Ovary (tissue), 10 donors: ENCODE results near the gene HTR3C. TPM values are rescaled to one million over a fixed set of nuclear protein-coding genes. Genes with fewer than 3 reads are reported as not detected.
A peak's percentile ranks its signal among the peaks of the same experiment; 100 is the strongest.
"Not testable (repeated sequence)": the region's sequence is repeated elsewhere in the genome, so short reads cannot be mapped to it uniquely, and the experiment has no call there.

Experiments used
- DNase-seq, 5 donors: peaks; one replicate each; pipeline ENCODE4 v3.0.0-alpha.2; 2019 to 2020
- H3K27ac ChIP-seq, 2 donors: fragments of 200-600 bp; one replicate each; pipeline versions ENCODE4 v1.5.1 to v1.8.0; 2019 to 2022
- H3K27me3 ChIP-seq: fragments of 200-600 bp; one replicate; pipeline ENCODE4 v1.8.0; 2022
- H3K36me3 ChIP-seq: fragments of 200-600 bp; sonication (generic); one replicate; pipeline ENCODE4 v1.5.1; 2019
- H3K4me1 ChIP-seq: one replicate; pipeline ENCODE4 v1.8.1; 2013; ENCODE audit warnings: mild to moderate bottlenecking, moderate library complexity; ENCODE audit not compliant: insufficient read depth
- H3K4me3 ChIP-seq: fragments of 200-600 bp; sonication (generic); one replicate; pipeline ENCODE4 v1.5.1; 2017
- H3K9me3 ChIP-seq, 2 donors: fragments of 200-600 bp in 1 of 2; sonication (generic) in 1 of 2; one replicate each; pipeline versions ENCODE4 v1.5.1 to v1.8.1; 2013 to 2019; ENCODE audit warnings: mild to moderate bottlenecking in 1 of 2, moderate library complexity in 1 of 2
- EP300 ChIP-seq: sonication (generic); formaldehyde crosslinking; IDR thresholded peaks from one replicate; pipeline ENCODE4 v1.6.1; 2017; ENCODE audit warnings: antibody characterized with exemption
- POLR2A ChIP-seq: fragments of 450-650 bp; IDR thresholded peaks from one replicate; pipeline ENCODE4 v1.6.1; 2017; ENCODE audit warnings: antibody characterized with exemption, mild to moderate bottlenecking, moderate library complexity
- WGBS, 3 donors: extraction: QIAGEN DNeasy Blood & Tissue Kit in 1 of 3; methylation state at CpG; one replicate each; pipeline versions ENCODE4 v1.1.5 to v1.1.7; 2013 to 2017; 5-methylcytosine and 5-hydroxymethylcytosine counted together
- intact Hi-C, 4 donors: fragments of 100-400 bp; cut with DNase I; formaldehyde crosslinking; loops; one replicate each; pipeline versions ENCODE4 v1.11.0 to v1.15.1; 2022 to 2023
- long read RNA-seq, 3 donors: library from polyadenylated mRNA in 2 of 3; unstranded in 2 of 3; transcript quantifications; one replicate each; pipeline ENCODE4 v2.0.0 and lab custom pipeline, GENCODE V29; 2021 to 2026
- polyA plus RNA-seq, 2 donors: library from polyadenylated mRNA; stranded (reverse); fragments of 200-250 nt in 1 of 2; fragments of 350-450 nt in 1 of 2; fragmentation: Illumina TruSeq in 1 of 2; extraction: RNeasy Lipid Tissue Mini Kit (QIAGEN cat#74804) in 1 of 2; gene quantifications; one replicate each; pipeline ENCODE4 v1.2.3, GENCODE V29; 2013 to 2014
- total RNA-seq, 7 donors: library from RNA; depleted of rRNA in 2 of 7; stranded (reverse); fragments of >200 nt in 2 of 7; fragmentation: NEBNext Ultra II Directional in 3 of 7; extraction: Animal tissue kit (Norgen Biotek cat#: 25700) in 3 of 7; gene quantifications; one replicate each; pipeline versions ENCODE4 v1.1.0 to v1.2.4, GENCODE V29; 2016 to 2023
- TF ChIP-seq, protein P1 (sequence below), 3 donors: fragments of 450-650 bp in 2 of 3; fragments of 200-600 bp in 1 of 3; IDR thresholded peaks; one replicate each; pipeline versions ENCODE4 v1.5.1 to v1.8.0; 2016 to 2022; ENCODE audit warnings: antibody characterized with exemption in 3 of 3, mild to moderate bottlenecking in 1 of 3
- donor health status: DM: no; HTN: no; CAD: no; lungs with moderate emphysema.
- donor health status: DM: no; HTN: no; CAD: no.
- donor health status: Bipolar disorder and iron deficiency.
- donor health status: DM: yes; HTN: yes; CAD: no.
- donor health status: DM: no; HTN: no; CAD: no.
- donor health status: DM: yes; HTN: yes; CAD: no.

The HTR3C gene, protein sequence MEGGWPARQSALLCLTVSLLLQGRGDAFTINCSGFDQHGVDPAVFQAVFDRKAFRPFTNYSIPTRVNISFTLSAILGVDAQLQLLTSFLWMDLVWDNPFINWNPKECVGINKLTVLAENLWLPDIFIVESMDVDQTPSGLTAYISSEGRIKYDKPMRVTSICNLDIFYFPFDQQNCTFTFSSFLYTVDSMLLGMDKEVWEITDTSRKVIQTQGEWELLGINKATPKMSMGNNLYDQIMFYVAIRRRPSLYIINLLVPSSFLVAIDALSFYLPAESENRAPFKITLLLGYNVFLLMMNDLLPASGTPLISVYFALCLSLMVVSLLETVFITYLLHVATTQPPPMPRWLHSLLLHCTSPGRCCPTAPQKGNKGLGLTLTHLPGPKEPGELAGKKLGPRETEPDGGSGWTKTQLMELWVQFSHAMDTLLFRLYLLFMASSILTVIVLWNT
- not detected for total RNA-seq
- not detected for polyA plus RNA-seq
- long read RNA-seq, donor 1, result 0 reads
- long read RNA-seq, donor 2, result 0 reads
- long read RNA-seq, donor 3, result 0 reads

DNA sequence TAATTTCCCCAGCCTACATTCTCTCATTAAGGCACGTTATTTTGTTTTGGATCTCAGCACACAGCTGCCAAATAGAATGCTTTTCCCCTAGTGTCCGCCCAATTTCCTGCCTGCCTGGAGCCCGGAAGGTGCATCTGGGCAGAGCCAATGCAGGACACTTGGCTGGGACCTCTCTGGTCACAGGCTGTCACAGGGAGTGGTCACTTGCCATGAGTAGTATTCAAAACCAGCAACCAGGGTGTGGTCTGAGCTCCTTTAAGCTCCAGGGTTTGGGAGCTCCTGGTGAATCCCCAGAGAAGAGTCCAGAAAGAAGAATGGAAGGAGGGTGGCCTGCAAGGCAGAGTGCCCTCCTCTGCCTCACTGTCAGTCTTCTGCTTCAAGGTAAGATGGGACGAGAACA is at the start of gene HTR3C:
HTR3C (plus strand) TSS at position 281 of the 400 bp plus-strand sequence; CDS start at position 315, 34 bp downstream.
- intact Hi-C loops, result no loop called here

GRCh38 chr3:184003187-184003967 is 49.5 kb upstream of the HTR3C start:
- WGBS, 3 donors, result 55 to 74% (median 65%) methylated on average over 5 of the region's 5 CpGs
- intact Hi-C loops, result loop anchor here in 1 of 4 donors (10.0 kb wide), 1 partner anchor 99 kb away; no protein-coding TSS in a partner anchor
- no peak for DNase-seq
- Histone ChIP-seq H3K27ac (no peak overlapping the region), H3K27me3 (no peaks in the 10 kb centered on the region), H3K4me1 (peaks cover 2% of the 10 kb centered on the region), H3K36me3 (no peaks in the 10 kb centered on the region), H3K4me3 (no peak overlapping the region), H3K9me3 (no peaks in the 10 kb centered on the region)
- TF ChIP-seq, protein P1, sequence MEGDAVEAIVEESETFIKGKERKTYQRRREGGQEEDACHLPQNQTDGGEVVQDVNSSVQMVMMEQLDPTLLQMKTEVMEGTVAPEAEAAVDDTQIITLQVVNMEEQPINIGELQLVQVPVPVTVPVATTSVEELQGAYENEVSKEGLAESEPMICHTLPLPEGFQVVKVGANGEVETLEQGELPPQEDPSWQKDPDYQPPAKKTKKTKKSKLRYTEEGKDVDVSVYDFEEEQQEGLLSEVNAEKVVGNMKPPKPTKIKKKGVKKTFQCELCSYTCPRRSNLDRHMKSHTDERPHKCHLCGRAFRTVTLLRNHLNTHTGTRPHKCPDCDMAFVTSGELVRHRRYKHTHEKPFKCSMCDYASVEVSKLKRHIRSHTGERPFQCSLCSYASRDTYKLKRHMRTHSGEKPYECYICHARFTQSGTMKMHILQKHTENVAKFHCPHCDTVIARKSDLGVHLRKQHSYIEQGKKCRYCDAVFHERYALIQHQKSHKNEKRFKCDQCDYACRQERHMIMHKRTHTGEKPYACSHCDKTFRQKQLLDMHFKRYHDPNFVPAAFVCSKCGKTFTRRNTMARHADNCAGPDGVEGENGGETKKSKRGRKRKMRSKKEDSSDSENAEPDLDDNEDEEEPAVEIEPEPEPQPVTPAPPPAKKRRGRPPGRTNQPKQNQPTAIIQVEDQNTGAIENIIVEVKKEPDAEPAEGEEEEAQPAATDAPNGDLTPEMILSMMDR (IDR thresholded peaks at IDR 0.05), result no peak
- TF ChIP-seq EP300 (no peak), POLR2A (no peak)

More for the DNA sequence above, at the start of gene HTR3C:
- Histone ChIP-seq H3K4me3 (no peak within 1 kb of the TSS), H3K36me3 (no peaks in the 10 kb centered on the region), H3K9me3 (no peaks in the 10 kb centered on the region), H3K27ac (no peak within 1 kb of the TSS), H3K4me1 (no peaks in the 10 kb centered on the region), H3K27me3 (no peaks in the 10 kb centered on the region)
- TF ChIP-seq, protein P1 (IDR thresholded peaks at IDR 0.05), result no peak
- TF ChIP-seq POLR2A (no peak), EP300 (no peak)
- WGBS, 3 donors, result 44 to 68% (median 54%) methylated on average over 4 of the region's 4 CpGs
- DNase-seq, result no peak

GRCh38 chr3:184004476-184004875 is 48.4 kb upstream of the HTR3C start:
- Histone ChIP-seq H3K27ac (no peak overlapping the region), H3K4me1 (peaks cover 2% of the 10 kb centered on the region), H3K9me3 (no peaks in the 10 kb centered on the region), H3K4me3 (no peak overlapping the region), H3K36me3 (no peaks in the 10 kb centered on the region), H3K27me3 (no peaks in the 10 kb centered on the region)
- intact Hi-C loops, result loop anchor here in 1 of 4 donors (10.0 kb wide), 1 partner anchor 100 kb away; no protein-coding TSS in a partner anchor
- TF ChIP-seq POLR2A (no peak), EP300 (no peak)
- TF ChIP-seq, protein P1 (IDR thresholded peaks at IDR 0.05), result no peak
- 54 to 68% (median 60%) methylated on average over 2 of the region's 2 CpGs for WGBS, 3 donors
- no peak for DNase-seq

- peak; percentile 16 to 51 (median 26) for DNase-seq
- Histone ChIP-seq H3K4me3 (no peak overlapping the region), H3K9me3 (no peaks in the 10 kb centered on the region), H3K27ac (no peak overlapping the region), H3K36me3 (no peaks in the 10 kb centered on the region), H3K4me1 (peaks cover 2% of the 10 kb centered on the region), H3K27me3 (no peaks in the 10 kb centered on the region)
- TF ChIP-seq POLR2A, result no peak
- TF ChIP-seq EP300, result no peak
- TF ChIP-seq, protein P1 (IDR thresholded peaks at IDR 0.05), result no peak
- 14 to 28% (median 20%) methylated on average over 11 of the region's 11 CpGs for WGBS, 3 donors
- intact Hi-C loops, result loop anchor here in 1 of 4 donors (10.0 kb wide), 1 partner anchor 101 kb away; no protein-coding TSS in a partner anchor
Measured at GRCh38 chr3:184005941-184006507, 46.8 kb upstream of the HTR3C start.

- not testable (repeated sequence) for DNase-seq, H3K4me3 ChIP-seq, H3K9me3 ChIP-seq, H3K4me1 ChIP-seq, H3K27me3 ChIP-seq, H3K36me3 ChIP-seq, H3K27ac ChIP-seq
- WGBS, 3 donors, result 92 to 95% (median 95%) methylated on average over 11 of the region's 11 CpGs
- intact Hi-C loops, result loop anchor here in 1 of 4 donors (10.0 kb wide), 1 partner anchor 102 kb away; no protein-coding TSS in a partner anchor
Measured at GRCh38 chr3:184007143-184007813, 45.6 kb upstream of the HTR3C start.
